HepG2 (cell line): ENCODE data around the gene SMARCD1.

Experiments
- ZNF552 ChIP-seq: sonication (generic); formaldehyde crosslinking; IDR thresholded peaks from 2 replicates; pipeline ENCODE4 v1.9.0; 2022; ENCODE audit warnings: missing genetic modification reagents, mild to moderate bottlenecking, borderline replicate concordance
- TF ChIP-seq, protein P1 (sequence below): sonication (generic); formaldehyde crosslinking; IDR thresholded peaks from 2 replicates; pipeline ENCODE4 v1.5.0; 2020; ENCODE audit warnings: mild to moderate bottlenecking, missing genetic modification reagents, moderate library complexity

DNA sequence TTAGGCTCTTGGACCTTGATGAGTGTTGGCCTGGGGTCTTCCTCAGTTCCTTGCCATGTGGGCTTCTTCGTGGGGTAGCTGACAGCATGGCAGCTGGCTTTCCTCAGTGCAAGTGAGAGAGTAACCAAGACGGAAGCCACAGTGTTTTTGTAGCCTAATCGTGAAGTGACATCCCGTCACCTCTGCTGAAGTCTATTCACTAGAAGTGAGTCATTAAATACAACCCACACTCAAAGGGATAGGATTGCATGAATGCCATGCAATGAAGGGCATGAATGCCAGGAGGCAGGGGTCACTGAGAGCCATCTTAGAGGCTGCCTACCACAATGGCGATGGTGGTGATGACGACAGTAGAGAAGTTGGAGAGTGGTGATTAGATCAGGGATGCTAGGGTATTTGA lies 41.3 kb upstream of the SMARCD1 start:
- TF ChIP-seq ZNF552 (CRISPR knock-in tag): no peak
- TF ChIP-seq, protein P1, sequence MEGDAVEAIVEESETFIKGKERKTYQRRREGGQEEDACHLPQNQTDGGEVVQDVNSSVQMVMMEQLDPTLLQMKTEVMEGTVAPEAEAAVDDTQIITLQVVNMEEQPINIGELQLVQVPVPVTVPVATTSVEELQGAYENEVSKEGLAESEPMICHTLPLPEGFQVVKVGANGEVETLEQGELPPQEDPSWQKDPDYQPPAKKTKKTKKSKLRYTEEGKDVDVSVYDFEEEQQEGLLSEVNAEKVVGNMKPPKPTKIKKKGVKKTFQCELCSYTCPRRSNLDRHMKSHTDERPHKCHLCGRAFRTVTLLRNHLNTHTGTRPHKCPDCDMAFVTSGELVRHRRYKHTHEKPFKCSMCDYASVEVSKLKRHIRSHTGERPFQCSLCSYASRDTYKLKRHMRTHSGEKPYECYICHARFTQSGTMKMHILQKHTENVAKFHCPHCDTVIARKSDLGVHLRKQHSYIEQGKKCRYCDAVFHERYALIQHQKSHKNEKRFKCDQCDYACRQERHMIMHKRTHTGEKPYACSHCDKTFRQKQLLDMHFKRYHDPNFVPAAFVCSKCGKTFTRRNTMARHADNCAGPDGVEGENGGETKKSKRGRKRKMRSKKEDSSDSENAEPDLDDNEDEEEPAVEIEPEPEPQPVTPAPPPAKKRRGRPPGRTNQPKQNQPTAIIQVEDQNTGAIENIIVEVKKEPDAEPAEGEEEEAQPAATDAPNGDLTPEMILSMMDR (CRISPR knock-in tag): no peak
